ENCODE data around the gene MRPL41.

Gene MRPL41

DNA sequence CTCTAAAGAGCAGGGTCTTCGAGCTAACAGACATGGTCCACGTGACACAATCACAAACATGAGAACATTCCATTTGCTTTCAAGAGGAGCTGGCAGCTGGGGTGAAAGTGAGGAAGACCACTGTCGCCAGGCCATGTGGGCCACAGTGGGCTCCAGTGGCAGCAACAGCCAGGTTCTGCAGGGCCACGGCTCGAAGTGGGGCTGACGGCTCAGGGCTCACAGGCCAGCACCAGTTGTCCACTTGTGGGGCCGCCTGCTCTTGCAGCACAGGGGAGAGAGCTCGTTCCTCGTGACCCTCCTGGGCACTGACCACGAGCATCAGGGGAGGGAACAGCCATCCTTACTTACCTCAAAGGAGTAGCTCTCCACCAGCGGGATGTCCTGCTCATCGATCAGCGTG, 36.6 kb downstream of the MRPL41 start:
- no peak overlapping the region for H3K4me3 ChIP-seq (ENCODE audit: low read depth, low read length)
- no peak for DNase-seq
- no peaks in the 10 kb centered on the region for H3K9me3 ChIP-seq
- H3K36me3 ChIP-seq, result peaks cover 38% of the 10 kb centered on the region
- TF ChIP-seq, protein P1, sequence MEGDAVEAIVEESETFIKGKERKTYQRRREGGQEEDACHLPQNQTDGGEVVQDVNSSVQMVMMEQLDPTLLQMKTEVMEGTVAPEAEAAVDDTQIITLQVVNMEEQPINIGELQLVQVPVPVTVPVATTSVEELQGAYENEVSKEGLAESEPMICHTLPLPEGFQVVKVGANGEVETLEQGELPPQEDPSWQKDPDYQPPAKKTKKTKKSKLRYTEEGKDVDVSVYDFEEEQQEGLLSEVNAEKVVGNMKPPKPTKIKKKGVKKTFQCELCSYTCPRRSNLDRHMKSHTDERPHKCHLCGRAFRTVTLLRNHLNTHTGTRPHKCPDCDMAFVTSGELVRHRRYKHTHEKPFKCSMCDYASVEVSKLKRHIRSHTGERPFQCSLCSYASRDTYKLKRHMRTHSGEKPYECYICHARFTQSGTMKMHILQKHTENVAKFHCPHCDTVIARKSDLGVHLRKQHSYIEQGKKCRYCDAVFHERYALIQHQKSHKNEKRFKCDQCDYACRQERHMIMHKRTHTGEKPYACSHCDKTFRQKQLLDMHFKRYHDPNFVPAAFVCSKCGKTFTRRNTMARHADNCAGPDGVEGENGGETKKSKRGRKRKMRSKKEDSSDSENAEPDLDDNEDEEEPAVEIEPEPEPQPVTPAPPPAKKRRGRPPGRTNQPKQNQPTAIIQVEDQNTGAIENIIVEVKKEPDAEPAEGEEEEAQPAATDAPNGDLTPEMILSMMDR (IDR thresholded peaks at IDR 0.05; ENCODE audit: low read depth, low read length), result no peak
- no peaks in the 10 kb centered on the region for H3K4me1 ChIP-seq
- H3K27me3 ChIP-seq, result no peaks in the 10 kb centered on the region

- H3K27me3 ChIP-seq, result no peaks in the 10 kb centered on the region
- TF ChIP-seq, protein P1 (IDR thresholded peaks at IDR 0.05; ENCODE audit: low read depth, low read length), result no peak
- H3K9me3 ChIP-seq, result no peaks in the 10 kb centered on the region
- peaks cover 38% of the 10 kb centered on the region for H3K36me3 ChIP-seq
- no peak for DNase-seq
- H3K4me1 ChIP-seq, result no peaks in the 10 kb centered on the region
- H3K4me3 ChIP-seq (ENCODE audit: low read depth, low read length), result peak overlapping the region; percentile 72
Observed at GRCh38 chr9:137588891-137589290, 37.2 kb downstream of the MRPL41 start.

DNA sequence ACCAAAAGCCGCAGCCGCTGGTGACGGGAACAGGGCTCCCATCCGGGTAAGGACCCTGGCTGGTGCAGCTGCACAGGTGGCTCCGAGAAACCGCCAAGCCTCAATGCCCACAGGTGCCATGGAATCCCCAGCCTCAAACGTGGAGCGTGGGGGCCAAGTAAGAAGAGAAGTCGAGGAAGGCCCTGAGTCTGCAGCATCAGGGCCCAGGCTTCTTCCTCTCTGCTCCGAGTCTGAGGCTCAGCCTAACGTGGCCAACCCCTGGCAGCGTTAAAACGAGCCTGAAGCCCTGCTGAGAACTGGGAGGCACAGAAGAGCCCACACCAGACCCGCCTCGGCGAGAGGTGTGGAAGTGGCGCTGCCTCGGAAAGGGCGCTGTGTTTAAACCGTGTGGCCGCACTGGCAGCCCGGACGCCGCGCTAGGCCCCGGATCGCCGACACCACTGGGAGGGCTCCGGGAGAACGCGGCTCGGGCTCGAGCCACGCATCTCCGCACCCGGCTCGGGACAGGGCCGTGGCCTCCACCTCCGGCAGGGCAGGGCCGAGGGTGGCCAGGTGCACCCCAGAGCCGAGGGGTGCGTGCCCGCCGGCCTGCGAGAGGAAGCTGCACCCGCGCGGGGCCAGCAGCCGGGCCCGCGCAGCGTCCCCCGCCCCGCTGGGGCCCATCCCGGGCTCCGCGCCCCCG, 37.9 kb downstream of the MRPL41 start:
- Histone ChIP-seq H3K4me1 (no peaks in the 10 kb centered on the region), H3K4me3 (ENCODE audit: low read depth, low read length) (peak overlapping the region; percentile 72)
- no peak for DNase-seq

DNA sequence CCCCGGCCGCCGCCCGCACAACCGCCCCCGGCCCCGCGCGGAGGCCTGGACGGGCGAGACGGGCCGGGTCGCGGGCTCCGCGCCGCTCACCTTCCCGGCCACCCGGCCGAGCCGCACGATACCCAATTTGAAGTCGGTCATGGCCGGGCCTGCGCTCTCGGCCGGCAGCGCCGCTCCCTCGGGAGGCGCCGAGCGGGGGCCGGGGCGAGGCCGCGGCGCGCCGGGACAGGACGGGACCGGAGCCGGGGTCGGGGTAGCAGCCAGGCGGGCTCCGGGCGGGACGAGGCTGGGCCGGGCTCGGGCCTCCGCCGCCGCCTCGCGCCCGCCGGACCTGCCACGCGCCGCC, 38.4 kb downstream of the MRPL41 start:
- H3K4me3 ChIP-seq (ENCODE audit: low read depth, low read length), result peak overlapping the region; percentile 72
- TF ChIP-seq, protein P1 (IDR thresholded peaks at IDR 0.05; ENCODE audit: low read depth, low read length), result no peak
- no peaks in the 10 kb centered on the region for H3K9me3 ChIP-seq
- no peaks in the 10 kb centered on the region for H3K27me3 ChIP-seq
- H3K4me1 ChIP-seq, result no peaks in the 10 kb centered on the region
- no peak for DNase-seq
- H3K36me3 ChIP-seq, result peaks cover 27% of the 10 kb centered on the region

More for the DNA sequence above, 37.9 kb downstream of the MRPL41 start:
- peaks cover 31% of the 10 kb centered on the region for H3K36me3 ChIP-seq
- no peaks in the 10 kb centered on the region for H3K9me3 ChIP-seq
- TF ChIP-seq, protein P1 (IDR thresholded peaks at IDR 0.05; ENCODE audit: low read depth, low read length), result no peak
- no peaks in the 10 kb centered on the region for H3K27me3 ChIP-seq

GRCh38 chr9:137590469-137591383, 39.0 kb downstream of the MRPL41 start, which contains the start of gene ZMYND19:
Gene ZMYND19 (minus strand): TSS chr9:137590512. CDS start chr9:137590263, 249 bp downstream.
- TF ChIP-seq, protein P1 (IDR thresholded peaks at IDR 0.05; ENCODE audit: low read depth, low read length), result no peak
- peak within 1 kb of the TSS; percentile 81 for H3K4me3 ChIP-seq (ENCODE audit: low read depth, low read length)
- H3K9me3 ChIP-seq, result no peaks in the 10 kb centered on the region
- peaks cover 24% of the 10 kb centered on the region for H3K36me3 ChIP-seq
- H3K4me1 ChIP-seq, result no peaks in the 10 kb centered on the region
- H3K27me3 ChIP-seq, result no peaks in the 10 kb centered on the region
- peak; percentile 93 for DNase-seq

Measured in BE2C (cell line).